Bronchial epithelial cell (primary cell): ENCODE measurements around the gene E2F3. TPM values are rescaled to one million over a fixed set of nuclear protein-coding genes. Genes with fewer than 3 reads are reported as not detected.

Source experiments
- DNase-seq: peaks from one replicate; pipeline ENCODE4 v3.0.0-alpha.2; 2010; ENCODE audit warnings: low read depth
- FAIRE-seq: peaks from 2 replicates; lab custom pipeline; 2011; peaks lifted over from hg19 to GRCh38; lab: Jason Lieb, UNC
- H3K27me3 ChIP-seq: 2 replicates; pipeline ENCODE4 v1.5.1; 2011; ENCODE audit warnings: low read length; ENCODE audit not compliant: control insufficient read depth, insufficient read depth
- H3K36me3 ChIP-seq: 2 replicates; pipeline ENCODE4 v1.5.1; 2011; ENCODE audit warnings: low read length; ENCODE audit not compliant: control insufficient read depth, insufficient read depth
- H3K4me3 ChIP-seq: 2 replicates; pipeline ENCODE4 v1.5.1; 2011; ENCODE audit warnings: mild to moderate bottlenecking, low read depth, low read length, control low read depth
- CTCF ChIP-seq: IDR thresholded peaks from 2 replicates; pipeline ENCODE4 v1.5.1; 2011; ENCODE audit warnings: mild to moderate bottlenecking, moderate library complexity, low read length, control low read depth, inconsistent platforms; ENCODE audit not compliant: insufficient read depth, severe bottlenecking
- total RNA-seq: library from RNA; depleted of rRNA; stranded (reverse); fragments of >200 nt; gene quantifications from 2 replicates; pipeline ENCODE4 v1.2.1, GENCODE V29; 2014

The E2F3 gene
- total RNA-seq, 1 donor from 2014 or later = 2.6 TPM

- Histone ChIP-seq H3K36me3 (peaks cover 5% of the 10 kb centered on the region), H3K4me3 (no peak overlapping the region), H3K27me3 (no peaks in the 10 kb centered on the region)
- no peak for TF ChIP-seq CTCF
- no peak for DNase-seq
- FAIRE-seq = no peak
Measured at GRCh38 chr6:20427856-20428255, 26.2 kb downstream of the E2F3 start.

GRCh38 chr6:20432692-20433091 lies 31.0 kb downstream of the E2F3 start:
- Histone ChIP-seq H3K4me3 (no peak overlapping the region), H3K36me3 (peaks cover 5% of the 10 kb centered on the region), H3K27me3 (no peaks in the 10 kb centered on the region)
- no peak for FAIRE-seq
- TF ChIP-seq CTCF = no peak
- no peak for DNase-seq

GRCh38 chr6:20433321-20433720 lies 31.6 kb downstream of the E2F3 start:
- no peak for DNase-seq
- no peak for FAIRE-seq

GRCh38 chr6:20433929-20434328 lies 32.2 kb downstream of the E2F3 start:
- H3K27me3 ChIP-seq = no peaks in the 10 kb centered on the region
- TF ChIP-seq CTCF = no peak
- no peak overlapping the region for H3K4me3 ChIP-seq
- H3K36me3 ChIP-seq = peaks cover 5% of the 10 kb centered on the region
- no peak for DNase-seq
- FAIRE-seq = no peak

More at GRCh38 chr6:20433321-20433720, 31.6 kb downstream of the E2F3 start:
- H3K4me3 ChIP-seq = no peak overlapping the region
- H3K36me3 ChIP-seq = peaks cover 5% of the 10 kb centered on the region
- no peak for TF ChIP-seq CTCF
- H3K27me3 ChIP-seq = no peaks in the 10 kb centered on the region

- DNase-seq (no peak), FAIRE-seq (no peak)
- no peak for TF ChIP-seq CTCF
- H3K4me3 ChIP-seq = no peak overlapping the region
- H3K36me3 ChIP-seq = peaks cover 5% of the 10 kb centered on the region
- H3K27me3 ChIP-seq = no peaks in the 10 kb centered on the region
Measured at GRCh38 chr6:20434766-20435165, 33.1 kb downstream of the E2F3 start.

GRCh38 chr6:20436719-20437118 lies 35.0 kb downstream of the E2F3 start:
- Histone ChIP-seq H3K36me3 (no peaks in the 10 kb centered on the region), H3K27me3 (no peaks in the 10 kb centered on the region), H3K4me3 (no peak overlapping the region)
- no peak for TF ChIP-seq CTCF
- DNase-seq = no peak
- no peak for FAIRE-seq
